ENCODE measurements around the gene MTSS2.

Gene MTSS2

DNA sequence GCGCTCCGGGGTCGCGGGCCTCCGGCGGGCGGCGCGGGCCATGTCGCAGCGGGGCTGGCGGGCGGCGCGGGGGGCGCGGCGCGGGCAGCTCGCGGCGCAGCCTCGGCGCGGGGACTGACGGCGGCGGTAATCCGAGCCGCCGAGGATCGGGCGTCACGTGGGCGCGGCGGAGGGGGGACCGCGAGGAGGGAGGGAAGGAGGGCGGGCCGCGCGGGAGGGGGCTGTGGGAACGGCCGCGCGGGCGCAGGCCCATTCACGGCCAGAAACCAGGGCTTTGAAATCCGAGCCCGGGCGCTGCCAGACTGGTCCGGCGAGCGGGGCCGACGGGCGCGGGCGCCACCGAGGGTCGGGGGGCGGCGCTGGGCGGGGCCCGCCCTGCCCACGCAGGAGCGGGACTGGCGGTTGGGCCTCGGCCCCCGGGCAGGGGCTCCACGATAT lies at the start of gene MTSS2:
Gene MTSS2 (minus strand): TSS at position 116 of the 438 bp plus-strand sequence. CDS start 262 bp downstream, outside the sequence.
- DNase-seq: peak; percentile 56

- DNase-seq: no peak
Observed at GRCh38 chr16:70735141-70735979, 49.5 kb upstream of the MTSS2 start.

GRCh38 chr16:70734522-70735095 lies 48.8 kb upstream of the MTSS2 start:
- DNase-seq: no peak

DNA sequence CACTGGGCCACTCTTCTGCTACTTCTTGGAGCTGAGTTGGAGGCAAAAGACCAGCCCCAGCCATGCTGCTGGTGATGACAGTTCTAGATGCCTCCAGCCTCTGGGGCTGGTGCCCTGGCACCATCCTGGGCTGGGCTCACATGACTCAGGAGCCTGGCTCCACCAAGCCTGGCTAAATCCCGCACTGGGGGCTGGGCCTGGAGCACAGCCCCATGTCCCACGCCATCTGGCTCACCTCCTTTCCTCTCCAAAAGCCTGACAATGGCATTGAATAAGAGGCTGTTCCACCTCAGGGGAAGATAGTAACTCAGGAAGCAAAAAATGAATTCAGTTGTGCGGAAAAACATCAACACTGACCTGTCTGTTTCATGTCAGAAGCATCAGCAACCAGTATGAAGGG lies 45.1 kb upstream of the MTSS2 start:
- no peak for DNase-seq

DNA sequence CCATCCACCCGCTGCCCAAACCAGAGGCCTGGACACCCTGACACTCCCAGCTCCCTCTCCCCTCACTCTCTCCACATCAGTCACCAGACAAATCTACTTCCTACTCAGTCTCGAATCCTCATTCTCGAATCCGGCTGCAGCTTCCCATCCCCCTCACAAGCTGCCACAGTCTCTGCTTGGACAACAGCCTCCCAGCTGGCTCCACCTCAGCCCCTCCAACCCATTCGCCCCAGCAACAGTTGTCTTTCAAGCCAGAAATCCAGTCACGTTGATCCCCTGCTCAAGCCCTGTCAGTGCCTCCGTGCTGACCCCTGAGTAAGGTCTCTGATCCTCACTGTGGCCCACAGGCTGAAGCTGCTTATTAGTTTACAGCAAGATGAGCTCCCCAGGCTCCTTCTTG lies 44.2 kb upstream of the MTSS2 start:
- no peak for DNase-seq

DNA sequence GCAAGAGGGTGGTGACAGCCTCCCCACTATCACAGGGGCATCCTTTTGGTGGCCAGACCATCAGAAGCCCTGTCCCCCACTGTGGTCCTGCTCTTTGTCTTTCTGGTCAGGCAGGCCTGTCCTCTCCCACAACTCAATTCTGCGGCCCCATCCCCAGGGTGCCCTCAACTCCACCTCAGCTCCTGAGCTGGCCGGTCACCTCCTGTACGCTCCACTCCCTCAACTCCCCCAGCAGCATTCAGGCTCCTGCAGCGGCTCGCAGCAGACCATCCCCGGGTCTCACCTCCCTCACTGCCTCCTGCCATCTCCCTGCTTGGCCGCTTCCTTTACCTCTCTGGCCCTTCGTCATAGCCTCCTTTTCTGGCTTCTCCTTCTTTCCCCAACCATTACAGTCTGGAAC lies 43.4 kb upstream of the MTSS2 start:
- DNase-seq: no peak

DNA sequence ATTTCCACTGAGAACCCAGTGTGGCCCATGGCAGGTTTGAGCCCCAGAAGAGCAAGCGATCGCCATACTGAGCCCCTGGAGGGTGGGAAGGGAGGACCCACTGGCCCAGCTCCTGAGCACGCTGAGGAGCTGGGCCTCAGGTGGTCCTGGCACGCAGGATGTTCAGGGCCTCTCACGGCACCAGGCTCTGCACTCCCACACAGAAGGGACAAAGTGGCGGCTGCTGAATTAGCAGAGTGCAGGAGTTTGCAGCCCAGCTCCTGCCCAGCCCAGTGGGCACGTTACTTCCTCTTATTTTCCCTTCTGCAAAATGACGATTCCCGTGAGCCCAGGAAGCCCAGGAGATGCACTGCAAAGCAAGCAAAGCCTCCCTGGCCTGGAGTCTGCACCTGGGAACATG lies 42.3 kb upstream of the MTSS2 start:
- DNase-seq: no peak

GRCh38 chr16:70726892-70727361 lies 41.1 kb upstream of the MTSS2 start:
- DNase-seq: no peak

GRCh38 chr16:70725912-70726828 lies 40.3 kb upstream of the MTSS2 start:
- peak; percentile 33 for DNase-seq

DNA sequence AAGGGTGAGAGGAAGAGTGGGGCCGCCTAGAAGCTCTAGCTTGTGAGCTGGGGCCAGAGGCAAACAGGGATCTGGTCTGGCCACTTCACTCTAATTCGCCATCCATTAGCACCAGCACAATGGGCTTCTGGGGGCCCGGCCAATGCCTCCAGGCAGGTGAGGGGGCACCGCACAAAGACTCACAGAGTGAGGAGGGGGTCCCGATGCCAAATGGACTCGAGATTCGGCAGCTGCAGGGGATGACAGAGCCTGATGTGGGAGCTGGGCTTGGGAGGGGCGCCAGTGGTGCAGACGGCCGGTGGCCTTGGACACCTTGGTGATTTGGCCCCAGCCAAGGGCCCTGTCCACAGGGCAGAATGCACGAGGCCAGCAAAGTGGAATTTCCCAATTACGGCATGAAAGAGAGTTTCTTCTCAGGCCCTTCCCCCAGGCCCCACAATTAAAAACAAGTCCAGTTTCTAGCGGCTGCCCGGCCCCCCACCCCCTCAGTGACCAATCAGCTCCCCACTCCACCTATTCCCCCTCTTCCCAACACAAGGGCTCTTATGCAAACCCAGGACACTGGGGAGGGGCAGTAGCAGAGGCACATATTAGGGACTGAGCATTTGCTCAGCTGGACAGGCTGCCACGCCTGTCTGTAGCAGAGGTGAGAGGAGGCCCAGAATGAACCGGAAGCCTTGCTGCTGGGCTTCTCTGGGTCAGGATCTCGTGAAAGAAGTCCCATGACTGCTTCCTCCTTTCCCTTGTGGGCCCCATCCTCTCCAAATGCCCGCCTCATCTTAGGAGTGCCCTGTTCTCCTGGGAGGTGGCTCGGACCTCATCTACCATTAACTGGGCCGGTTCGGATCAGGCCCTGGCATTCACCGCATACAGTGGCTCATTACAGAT lies 39.4 kb upstream of the MTSS2 start:
- DNase-seq: no peak

DNA sequence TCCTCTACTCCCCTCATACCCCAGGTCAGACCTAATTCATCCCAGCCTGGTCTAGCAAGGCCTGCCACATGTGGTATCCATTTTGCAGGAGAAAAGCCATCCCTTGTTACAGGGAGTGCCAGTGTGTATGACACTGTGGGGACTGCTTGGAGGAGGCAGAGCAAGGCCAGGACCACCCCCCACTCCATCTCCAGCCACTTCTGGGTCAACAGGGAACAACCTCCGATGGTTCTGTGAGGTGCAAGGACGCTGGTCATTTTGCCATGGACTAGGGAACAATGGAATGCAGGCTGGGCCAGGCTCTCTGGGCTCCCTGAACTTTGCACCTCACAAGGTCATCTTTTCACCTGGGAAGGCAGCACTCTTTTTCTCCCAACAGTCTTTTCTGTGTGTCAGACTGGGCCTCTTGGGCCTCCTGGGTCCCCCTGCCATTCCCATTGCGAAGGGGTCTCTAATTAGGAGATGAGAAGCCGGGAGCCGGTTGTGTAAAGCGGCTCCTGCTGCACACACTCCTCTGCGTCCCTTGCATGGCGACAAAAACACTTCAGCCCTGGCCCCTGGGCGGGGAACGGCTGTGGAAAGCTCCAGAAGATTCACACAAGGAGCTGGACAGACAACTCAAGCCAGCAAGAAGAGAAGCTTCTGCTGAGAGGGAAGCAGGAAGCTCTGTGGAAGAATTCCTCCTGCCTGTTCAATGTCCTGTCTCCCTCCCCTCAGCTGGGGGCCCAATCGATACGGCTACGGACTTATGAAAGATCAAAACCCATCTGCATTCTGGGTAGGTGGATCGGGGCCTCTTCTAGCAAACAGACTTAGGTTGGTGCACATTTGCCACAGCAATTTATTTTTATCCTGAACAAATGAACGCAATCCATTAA lies 38.5 kb upstream of the MTSS2 start:
- DNase-seq: no peak

DNA sequence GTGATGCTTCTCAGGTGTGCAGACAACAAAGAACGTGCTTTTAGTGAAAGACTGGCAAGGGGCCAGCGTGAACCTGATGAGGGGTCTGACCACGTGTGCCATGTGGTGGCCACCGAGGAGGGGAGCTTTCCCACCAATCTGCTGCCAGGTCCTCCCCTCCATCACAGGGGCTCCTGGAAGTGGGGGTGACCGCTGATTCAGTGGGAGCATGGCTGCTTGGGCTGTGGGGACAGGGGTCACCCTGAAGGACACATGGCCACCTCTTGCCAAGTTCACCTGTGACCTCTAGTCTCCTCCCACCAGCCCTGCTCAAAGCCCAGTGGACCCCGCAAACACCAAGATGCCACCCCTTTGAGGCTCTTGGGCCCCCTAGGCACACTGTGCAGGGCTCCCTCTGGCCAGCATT lies 37.9 kb upstream of the MTSS2 start:
- DNase-seq: no peak

DNA sequence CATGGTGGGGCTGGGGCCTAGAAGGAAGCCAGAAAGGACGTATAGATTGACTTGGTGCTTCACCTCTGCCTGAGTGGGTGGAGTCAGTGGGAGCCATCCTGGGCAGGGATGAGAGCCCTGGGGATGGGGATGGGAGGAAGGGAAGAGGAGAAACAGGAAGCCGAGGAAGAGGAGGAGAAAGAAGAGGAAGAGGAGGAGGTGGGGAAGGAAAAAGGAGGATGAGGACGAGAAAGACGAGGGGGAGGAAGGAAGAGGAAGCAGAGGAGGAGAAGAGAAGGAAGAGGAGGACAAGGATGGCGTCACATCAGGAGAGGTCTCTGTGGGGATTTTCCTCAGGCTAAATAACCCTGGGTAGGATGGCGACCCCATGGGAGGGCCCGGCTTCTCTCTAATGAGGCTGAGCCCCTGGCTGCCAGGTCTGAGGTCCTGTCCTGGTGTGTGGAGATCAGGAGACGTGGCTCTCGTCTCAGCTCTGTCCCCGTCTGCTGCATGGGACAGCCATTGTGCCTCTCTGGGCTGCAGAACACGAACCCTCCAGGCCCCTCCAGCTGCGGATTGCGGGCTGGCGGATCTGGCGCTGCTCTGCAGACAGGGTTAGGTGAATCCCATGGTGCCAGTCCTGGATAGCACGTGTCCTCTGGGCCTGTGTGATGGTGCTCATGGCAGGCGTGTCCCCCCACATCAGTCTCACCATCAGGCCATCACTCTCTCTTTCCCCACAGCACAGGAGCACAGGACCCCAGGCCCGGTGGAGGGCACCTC lies 35.5 kb upstream of the MTSS2 start:
- DNase-seq: no peak

- DNase-seq: no peak
Observed at GRCh38 chr16:70720425-70721201, 34.8 kb upstream of the MTSS2 start.

- no peak for DNase-seq
Observed at GRCh38 chr16:70717065-70717464, 31.2 kb upstream of the MTSS2 start.

- DNase-seq: no peak
Observed at GRCh38 chr16:70715860-70716357, 30.1 kb upstream of the MTSS2 start.

GRCh38 chr16:70715055-70715858 lies 29.4 kb upstream of the MTSS2 start:
- no peak for DNase-seq

GRCh38 chr16:70714581-70715054 lies 28.8 kb upstream of the MTSS2 start:
- DNase-seq: no peak
